ENCODE data around the gene LRRC70.
"Not testable (repeated sequence)": the region's sequence is repeated elsewhere in the genome, so short reads cannot be mapped to it uniquely, and the experiment has no call there.

Gene LRRC70, protein sequence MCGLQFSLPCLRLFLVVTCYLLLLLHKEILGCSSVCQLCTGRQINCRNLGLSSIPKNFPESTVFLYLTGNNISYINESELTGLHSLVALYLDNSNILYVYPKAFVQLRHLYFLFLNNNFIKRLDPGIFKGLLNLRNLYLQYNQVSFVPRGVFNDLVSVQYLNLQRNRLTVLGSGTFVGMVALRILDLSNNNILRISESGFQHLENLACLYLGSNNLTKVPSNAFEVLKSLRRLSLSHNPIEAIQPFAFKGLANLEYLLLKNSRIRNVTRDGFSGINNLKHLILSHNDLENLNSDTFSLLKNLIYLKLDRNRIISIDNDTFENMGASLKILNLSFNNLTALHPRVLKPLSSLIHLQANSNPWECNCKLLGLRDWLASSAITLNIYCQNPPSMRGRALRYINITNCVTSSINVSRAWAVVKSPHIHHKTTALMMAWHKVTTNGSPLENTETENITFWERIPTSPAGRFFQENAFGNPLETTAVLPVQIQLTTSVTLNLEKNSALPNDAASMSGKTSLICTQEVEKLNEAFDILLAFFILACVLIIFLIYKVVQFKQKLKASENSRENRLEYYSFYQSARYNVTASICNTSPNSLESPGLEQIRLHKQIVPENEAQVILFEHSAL

GRCh38 chr5:62578540-62578939 is at the start of gene LRRC70:
LRRC70 (plus strand) TSS chr5:62578819; CDS start chr5:62579439, 620 bp downstream.
- no peak for DNase-seq

DNA sequence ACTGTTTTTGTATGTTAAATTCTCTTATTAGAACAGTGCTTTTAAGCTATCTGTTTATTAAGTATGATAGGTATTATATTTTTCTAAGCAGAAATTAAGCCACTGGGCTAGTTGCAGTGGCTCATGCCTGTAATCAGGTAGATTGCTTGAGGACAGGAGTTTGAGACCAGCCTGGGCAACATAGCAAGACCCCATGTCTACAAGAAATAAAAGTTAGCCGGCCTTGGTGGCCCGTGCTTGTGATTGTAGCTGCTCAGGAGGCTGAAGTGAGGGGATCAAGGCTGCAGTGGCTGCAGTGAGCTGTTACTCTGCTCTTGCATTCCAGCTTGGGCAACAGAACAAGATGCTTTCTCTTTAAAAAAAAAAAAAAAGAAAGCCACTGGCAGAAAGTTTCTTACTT is 45.0 kb upstream of the LRRC70 start:
- DNase-seq = no peak

DNA sequence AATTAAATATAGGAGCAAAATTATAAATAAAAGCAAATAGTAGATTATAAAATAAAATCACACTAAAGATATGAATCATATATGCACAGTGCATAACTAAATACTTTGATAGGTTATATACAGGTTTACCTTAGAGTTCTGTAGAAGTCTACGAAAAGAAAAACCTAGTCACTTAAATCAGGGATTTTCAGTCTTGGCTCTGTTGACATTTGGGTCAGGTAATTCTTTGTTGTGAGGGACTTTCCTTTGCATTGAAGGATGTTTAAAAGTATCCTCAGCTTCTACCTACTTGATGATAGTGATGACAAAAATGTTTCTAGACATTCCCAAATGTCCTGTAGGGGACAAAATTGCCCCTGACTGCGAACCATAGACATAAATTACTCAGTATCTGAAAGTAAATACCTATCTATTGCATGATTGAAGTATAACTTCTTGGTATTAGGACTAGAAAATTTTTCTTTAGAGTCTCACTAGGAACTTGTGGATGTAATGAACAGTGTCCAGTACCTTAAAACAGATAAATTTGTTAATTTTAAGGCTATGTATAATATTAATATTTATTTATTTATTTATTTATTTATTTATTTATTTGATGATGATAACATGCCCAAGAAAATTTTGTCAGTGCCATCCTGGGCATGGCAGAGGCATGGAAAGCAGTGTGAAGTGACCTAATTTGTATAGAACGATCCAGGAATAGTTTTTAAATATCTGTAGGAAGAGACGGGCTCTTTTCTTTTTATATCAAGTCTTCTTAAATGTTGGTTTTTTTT is 44.0 kb upstream of the LRRC70 start:
- DNase-seq = no peak

DNA sequence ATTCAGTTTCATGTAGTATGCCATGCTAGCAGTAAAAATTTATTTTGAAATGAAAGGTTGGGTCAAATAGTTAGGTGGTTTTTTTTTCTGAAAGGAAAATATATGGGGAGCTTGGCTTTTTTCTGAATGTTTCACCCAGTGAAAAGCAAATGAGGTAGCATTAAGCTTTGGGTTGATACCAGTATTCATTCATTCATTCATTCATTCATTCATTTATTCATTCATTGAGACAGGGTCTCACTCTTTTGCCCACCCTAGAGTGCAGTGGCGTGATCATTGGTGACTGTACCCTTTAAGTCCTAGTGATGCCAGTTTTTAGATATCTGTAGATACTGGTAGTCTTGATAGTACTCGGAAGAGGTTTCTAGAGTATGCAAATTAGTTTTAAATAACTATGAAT is 42.4 kb upstream of the LRRC70 start:
- DNase-seq = no peak

GRCh38 chr5:62536783-62537182 is 41.8 kb upstream of the LRRC70 start:
- DNase-seq = no peak

DNA sequence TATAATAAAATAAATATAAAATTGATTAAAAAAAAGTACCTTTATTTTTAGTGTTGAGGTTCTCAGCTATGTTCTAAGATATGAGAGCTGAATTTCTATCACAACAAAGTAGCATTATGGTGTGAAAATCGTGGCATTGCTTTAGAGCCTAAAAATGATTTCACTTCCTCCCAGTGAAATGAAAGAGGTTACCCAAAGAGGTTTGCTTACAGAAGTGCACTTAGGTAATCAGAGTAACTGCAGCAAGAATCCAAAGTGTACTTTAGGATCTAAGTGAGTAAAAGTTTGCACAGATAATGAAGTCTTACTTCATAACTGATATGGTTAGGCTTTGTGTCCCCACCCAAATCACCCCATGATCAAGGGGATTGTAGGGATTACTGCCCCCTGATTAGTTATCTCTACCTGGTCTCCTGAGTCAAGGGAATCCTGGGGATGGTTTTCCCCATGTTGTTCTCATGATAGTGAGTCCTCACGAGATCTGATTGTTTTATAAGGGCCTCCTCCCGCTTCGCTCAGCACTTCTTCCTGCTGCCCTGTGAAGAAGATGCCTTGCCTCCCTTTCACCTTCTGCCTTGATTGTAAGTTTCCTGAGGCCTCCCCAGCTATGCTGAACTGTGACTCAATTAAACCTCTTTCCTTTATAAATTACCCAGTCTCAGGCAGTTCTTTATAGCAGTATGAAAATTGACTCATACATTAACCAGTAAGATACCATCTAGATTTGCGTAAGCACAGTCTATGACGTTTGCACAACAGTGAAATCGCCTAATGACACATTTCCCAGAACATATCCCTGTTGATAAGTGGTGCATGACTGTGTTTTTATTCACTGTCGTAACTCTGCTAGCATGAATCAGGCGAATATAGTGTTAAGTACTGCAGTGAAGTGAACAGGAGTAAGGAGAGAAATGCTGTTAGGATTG is 40.3 kb upstream of the LRRC70 start:
- DNase-seq = peak; percentile 22

GRCh38 chr5:62542720-62543119 is 35.9 kb upstream of the LRRC70 start:
- DNase-seq = no peak

DNA sequence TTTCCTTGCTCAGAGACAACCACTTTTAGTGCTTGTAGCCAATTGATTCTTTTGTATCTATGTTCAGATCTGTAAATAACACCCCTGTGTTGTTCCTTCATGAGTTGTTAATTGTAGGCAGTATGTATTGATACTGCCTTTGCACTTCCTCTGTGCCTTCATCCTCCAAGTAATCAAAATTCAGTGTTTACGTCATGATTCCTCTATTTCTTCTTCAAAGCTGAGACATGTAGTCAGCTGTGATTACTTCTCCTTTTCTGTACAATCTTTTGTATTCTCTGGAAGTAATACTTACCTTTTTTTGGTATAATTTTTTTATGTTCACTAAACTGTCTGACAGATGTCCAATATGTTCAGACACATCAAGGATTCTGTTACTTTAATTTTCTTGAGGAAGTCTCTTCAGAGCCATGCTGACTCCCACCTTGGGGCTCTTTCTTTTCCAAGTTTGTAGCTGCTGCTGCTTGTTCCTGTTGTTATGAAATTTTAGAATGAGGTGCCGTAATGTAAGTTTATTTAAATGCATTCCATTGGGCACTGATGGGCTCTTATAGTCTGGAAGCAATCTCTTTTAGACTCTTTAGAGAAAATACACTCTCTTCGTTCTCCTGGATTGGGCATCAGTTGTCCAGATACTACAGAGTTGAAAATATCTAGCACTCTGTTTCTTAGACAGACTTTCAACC is 30.5 kb upstream of the LRRC70 start:
- no peak for DNase-seq

DNA sequence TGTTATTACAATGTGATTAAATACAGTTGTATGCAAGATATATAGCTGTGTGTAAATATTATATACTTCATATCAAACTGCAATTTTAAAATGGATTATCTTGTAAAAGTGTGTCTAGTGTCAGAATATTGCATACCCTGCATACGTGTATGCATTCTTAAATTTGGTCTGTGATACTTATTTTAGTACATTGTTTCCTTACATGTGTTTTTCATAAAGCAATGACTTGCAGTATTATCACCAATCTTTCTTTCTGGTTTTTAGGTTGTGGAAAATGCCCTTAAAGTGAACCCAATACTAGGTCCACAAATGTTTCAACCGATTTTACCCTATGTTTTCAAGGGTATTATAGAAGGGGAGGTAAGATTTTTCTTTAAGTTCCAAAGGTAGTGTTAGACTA is 28.5 kb upstream of the LRRC70 start:
- DNase-seq = no peak

GRCh38 chr5:62555930-62556329 is 22.7 kb upstream of the LRRC70 start:
- no peak for DNase-seq

GRCh38 chr5:62558941-62559340 is 19.7 kb upstream of the LRRC70 start:
- DNase-seq = no peak

DNA sequence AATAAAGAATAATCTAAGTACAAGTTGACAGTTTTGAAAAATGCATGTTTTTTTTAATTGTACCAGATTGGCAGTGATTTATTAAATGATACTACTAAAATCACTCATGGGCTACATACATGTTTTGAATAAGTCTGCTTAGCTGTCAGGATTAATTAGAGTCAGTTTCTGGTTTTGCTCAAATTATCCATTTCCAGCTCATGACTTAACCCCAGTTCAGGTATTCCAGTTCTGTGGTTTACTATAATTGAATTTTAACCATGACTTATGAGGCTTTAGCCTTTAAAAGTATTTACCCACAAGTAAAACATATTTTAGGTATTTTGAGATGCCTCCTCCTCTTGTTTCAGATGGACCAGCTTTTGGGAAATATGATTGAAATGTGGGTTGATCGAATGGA is 17.8 kb upstream of the LRRC70 start:
- no peak for DNase-seq

- no peak for DNase-seq
Observed at GRCh38 chr5:62561896-62562295, 16.7 kb upstream of the LRRC70 start.

GRCh38 chr5:62562867-62563266 is 15.8 kb upstream of the LRRC70 start:
- no peak for DNase-seq

GRCh38 chr5:62564101-62564500 is 14.5 kb upstream of the LRRC70 start:
- DNase-seq = no peak

DNA sequence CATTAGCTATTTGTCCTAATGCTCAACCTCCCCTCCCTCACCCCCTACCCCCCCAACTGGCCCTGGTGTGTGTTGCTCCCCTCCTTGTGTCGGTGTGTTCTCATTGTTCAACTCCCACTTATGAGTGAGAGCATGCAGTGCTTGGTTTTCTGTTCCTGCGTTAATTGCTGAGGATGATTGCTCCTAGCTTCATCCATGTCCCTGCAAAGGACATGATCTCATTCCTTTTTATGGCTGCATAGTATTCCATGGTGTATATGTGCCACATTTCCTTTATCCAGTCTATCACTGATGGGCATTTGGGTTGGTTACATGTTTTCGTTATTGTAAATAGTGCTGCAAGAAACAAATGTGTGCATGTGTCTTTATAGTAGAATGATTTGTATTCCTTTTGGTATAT is 12.9 kb upstream of the LRRC70 start:
- DNase-seq = not testable (repeated sequence)

GRCh38 chr5:62568143-62568542 is 10.5 kb upstream of the LRRC70 start:
- no peak for DNase-seq

DNA sequence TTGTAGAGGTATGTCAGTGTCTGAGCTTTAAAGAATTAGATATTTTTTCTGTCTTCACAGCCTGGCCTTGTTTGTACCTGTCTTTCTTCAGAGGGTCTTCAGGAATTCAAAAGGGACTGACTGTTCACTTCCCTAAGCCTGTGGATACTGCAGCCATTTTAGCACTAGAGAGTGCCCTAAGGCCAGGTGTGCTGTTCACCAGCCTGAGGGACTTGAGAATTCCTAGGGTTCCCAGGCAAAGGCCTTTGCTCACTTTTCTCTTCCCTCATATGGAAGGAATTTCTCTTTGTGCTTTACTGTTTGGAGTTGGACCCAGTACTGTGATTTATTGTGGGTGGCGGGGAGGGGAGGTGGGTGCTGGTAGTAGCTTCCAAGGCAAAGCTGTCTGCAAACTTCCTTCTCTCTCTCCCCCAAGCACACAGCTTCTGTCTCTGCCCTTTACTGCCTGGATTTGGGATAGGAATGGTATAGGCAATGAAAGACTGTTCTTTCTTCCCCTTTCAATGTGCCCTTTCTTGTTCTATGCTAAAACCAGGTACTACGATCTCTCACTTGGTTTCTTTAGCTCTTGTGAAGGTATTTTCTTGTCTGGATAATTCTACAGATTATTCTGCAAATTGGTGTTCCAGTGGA is 9.7 kb upstream of the LRRC70 start:
- DNase-seq = no peak

DNA sequence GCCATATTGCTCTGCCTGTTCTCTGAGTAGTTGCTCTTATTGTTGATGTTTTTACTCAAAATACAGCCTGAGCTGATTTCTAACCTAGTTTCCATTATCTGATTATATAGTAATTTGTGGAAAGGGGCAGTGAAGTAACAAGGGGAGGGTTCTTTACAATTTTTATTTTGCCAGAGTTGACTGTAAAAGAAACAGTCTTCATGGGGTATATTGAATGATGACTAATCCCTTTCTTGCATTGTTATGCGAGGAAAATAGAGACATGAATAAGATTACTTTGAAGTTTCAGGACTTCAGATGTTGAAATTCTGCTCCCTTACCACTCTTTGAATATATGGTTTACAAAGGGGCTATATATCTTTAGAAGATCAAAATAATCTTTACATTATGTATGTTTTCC is 9.1 kb upstream of the LRRC70 start:
- DNase-seq = no peak

DNA sequence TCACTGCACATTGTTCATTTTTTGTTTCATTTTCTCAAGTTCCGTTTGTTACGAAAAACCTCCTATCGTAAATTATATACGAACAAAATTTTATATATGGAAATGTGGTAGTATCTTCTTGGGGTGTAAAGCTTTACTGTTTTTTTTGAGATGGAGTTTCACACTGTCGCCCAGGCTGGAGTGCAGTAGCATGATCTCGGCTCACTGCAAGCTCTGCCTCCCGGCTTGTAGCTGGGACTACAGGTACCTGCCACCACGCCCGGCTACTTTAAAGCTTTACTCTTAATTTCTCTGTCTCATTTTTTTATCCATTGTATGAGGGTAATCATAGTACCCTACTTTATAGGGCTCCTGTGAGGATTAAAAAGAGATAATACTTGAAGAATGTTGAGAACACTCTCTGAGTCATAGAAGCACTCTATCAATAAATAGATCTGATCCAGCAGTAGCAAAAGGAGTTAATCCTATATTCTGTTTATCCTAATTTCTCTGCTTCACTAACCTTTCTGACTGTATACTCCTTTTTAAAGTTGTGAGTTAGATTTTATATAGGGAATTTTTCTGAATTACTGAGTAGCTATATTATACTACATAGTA is 5.6 kb upstream of the LRRC70 start:
- DNase-seq = no peak

DNA sequence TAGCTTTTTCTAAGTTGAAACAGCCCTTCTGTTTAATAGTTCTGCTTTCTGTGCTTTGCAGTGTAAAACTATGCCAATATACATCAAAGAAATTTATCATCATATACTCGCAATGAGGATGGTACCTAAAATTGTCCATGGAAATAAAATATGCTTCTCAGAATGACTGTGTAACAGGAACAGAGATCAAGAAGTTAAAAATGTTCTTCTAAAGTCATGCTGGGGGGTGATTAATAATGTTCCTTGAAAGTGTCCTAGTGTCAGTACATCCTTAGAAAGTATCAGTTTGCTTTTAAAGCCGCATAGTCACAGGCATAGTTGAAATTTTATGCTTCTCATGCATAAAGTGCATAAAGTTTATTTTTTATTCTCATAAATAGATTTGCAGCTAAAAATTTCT is 4.0 kb upstream of the LRRC70 start:
- DNase-seq = no peak

Measured in activated T-cell treated with anti-CD3 and anti-CD28 coated beads, Interleukin-2, amount 50 U/mL, for 48 hours (primary cell).